ENCODE measurements around the gene PTGFRN.

Gene PTGFRN

DNA sequence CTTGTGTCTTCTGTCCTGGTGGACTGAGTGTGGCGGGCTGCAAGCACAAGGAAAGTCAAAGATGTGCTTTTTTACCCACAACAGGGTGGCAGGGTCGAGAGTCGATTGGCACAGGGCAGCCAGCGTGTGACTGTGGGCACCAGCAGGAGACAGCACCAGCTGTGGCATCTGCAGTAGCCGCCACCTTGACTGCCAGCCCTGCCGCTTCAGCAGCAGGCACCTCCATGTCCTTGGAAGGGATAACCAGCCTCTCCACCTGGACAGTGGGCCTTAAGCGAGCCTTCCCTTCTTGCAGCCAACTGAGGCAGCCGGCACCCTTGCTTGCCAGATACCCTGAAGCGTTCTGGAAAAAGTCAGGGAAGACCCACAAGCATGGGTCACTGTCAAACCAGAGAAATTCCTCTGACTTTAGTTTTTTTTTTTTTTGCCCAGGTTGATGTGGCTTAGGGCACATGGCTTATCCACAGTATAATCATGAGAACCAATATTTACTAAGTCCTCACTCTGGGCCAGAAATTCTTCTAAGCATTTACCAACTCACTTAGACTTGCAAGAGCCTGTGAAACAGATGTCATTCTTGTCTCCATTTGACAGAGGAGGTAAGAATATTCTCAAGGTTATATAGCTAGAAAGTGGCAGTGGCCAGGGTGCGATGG is 30.1 kb upstream of the PTGFRN start:
- TF ChIP-seq, protein P1, sequence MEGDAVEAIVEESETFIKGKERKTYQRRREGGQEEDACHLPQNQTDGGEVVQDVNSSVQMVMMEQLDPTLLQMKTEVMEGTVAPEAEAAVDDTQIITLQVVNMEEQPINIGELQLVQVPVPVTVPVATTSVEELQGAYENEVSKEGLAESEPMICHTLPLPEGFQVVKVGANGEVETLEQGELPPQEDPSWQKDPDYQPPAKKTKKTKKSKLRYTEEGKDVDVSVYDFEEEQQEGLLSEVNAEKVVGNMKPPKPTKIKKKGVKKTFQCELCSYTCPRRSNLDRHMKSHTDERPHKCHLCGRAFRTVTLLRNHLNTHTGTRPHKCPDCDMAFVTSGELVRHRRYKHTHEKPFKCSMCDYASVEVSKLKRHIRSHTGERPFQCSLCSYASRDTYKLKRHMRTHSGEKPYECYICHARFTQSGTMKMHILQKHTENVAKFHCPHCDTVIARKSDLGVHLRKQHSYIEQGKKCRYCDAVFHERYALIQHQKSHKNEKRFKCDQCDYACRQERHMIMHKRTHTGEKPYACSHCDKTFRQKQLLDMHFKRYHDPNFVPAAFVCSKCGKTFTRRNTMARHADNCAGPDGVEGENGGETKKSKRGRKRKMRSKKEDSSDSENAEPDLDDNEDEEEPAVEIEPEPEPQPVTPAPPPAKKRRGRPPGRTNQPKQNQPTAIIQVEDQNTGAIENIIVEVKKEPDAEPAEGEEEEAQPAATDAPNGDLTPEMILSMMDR (IDR thresholded peaks at IDR 0.05; ENCODE audit: control insufficient read depth, insufficient read depth, low read depth, low read length, missing control alignments), result no peak
- no peak for DNase-seq (ENCODE audit: low read depth)
- H3K4me3 ChIP-seq (ENCODE audit: control insufficient read depth, low read depth, low read length), result no peak overlapping the region

GRCh38 chr1:116880917-116881316 is 28.8 kb upstream of the PTGFRN start:
- TF ChIP-seq, protein P1 (IDR thresholded peaks at IDR 0.05; ENCODE audit: control insufficient read depth, insufficient read depth, low read depth, low read length, missing control alignments), result no peak
- no peak overlapping the region for H3K4me3 ChIP-seq (ENCODE audit: control insufficient read depth, low read depth, low read length)

GRCh38 chr1:116881879-116882520 is 27.7 kb upstream of the PTGFRN start:
- H3K4me3 ChIP-seq (ENCODE audit: control insufficient read depth, low read depth, low read length), result no peak overlapping the region
- DNase-seq (ENCODE audit: low read depth), result peak; percentile 95
- TF ChIP-seq, protein P1 (IDR thresholded peaks at IDR 0.05; ENCODE audit: control insufficient read depth, insufficient read depth, low read depth, low read length, missing control alignments), result peak; percentile 38

More at GRCh38 chr1:116880917-116881316, 28.8 kb upstream of the PTGFRN start:
- no peak for DNase-seq (ENCODE audit: low read depth)

- TF ChIP-seq, protein P1 (IDR thresholded peaks at IDR 0.05; ENCODE audit: control insufficient read depth, insufficient read depth, low read depth, low read length, missing control alignments), result no peak
- no peak overlapping the region for H3K4me3 ChIP-seq (ENCODE audit: control insufficient read depth, low read depth, low read length)
- no peak for DNase-seq (ENCODE audit: low read depth)
These were observed 26.9 kb upstream of the PTGFRN start for GRCh38 chr1:116882866-116883265.

DNA sequence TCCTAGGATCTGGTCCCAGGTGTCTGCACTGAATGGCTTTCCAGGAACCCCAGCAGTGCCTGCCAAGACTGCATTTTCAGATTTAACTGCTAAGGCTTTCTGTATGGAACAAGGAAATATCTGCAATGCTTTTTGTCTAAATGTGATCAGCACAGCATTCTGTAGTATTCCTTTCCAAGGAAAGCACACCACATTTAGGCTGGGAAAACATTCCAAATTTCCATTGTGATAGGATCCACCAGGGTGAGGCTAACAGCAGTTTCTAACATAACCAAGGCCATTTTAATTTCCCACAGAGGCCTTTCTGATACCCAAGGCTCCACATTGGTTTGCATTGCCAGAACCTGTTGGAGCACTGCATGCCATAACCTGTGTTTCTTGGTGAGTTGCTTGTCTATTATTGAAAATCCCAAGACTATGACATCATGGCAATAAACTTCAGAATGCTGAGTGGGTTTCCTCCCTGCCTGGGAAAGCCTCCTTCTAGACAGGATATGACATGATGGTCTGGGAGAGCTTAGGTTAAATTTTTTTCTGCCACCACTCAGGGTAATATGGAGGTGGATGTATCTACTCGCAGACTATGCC is 23.3 kb upstream of the PTGFRN start:
- H3K4me3 ChIP-seq (ENCODE audit: control insufficient read depth, low read depth, low read length), result no peak overlapping the region
- TF ChIP-seq, protein P1 (IDR thresholded peaks at IDR 0.05; ENCODE audit: control insufficient read depth, insufficient read depth, low read depth, low read length, missing control alignments), result no peak
- DNase-seq (ENCODE audit: low read depth), result no peak

GRCh38 chr1:116887212-116887611 is 22.5 kb upstream of the PTGFRN start:
- TF ChIP-seq, protein P1 (IDR thresholded peaks at IDR 0.05; ENCODE audit: control insufficient read depth, insufficient read depth, low read depth, low read length, missing control alignments), result no peak
- no peak overlapping the region for H3K4me3 ChIP-seq (ENCODE audit: control insufficient read depth, low read depth, low read length)
- DNase-seq (ENCODE audit: low read depth), result no peak

Data from AG09309 (cell line).